Measurements from ENCODE around the gene GDPD5.

- TF ChIP-seq CTCF (IDR thresholded peaks at IDR 0.05) (no peak), POLR2AphosphoS5 (IDR thresholded peaks at IDR 0.05) (no peak), POLR2A (IDR thresholded peaks at IDR 0.05) (no peak), EP300 (IDR thresholded peaks at IDR 0.05) (no peak)
Observed at GRCh38 chr11:75477614-75477935, 48.2 kb downstream of the GDPD5 start.
